IMR-90 (cell line): ENCODE results near the gene HNRNPUL1. TPM values are rescaled to one million over a fixed set of nuclear protein-coding genes. Genes with fewer than 3 reads are reported as not detected.
A peak's percentile ranks its signal among the peaks of the same experiment; 100 is the strongest.

Experiments
- ATAC-seq: fragments of 200-7000 bp; cut with Tn5 transposase; 2 replicates; pipeline ENCODE4 v1.9.1; 2020; ENCODE audit warnings: low read depth, mild to moderate bottlenecking, moderate library complexity
- BruUV-seq: library from RNA; stranded (reverse); fragments of 400-500 nt; replicated peaks from 2 replicates; lab custom pipeline; 2021; lab: Mats Ljungman, UMichigan
- CTCF ChIA-PET: fragments of 300-600 bp; formaldehyde crosslinking; extraction: SDS; loops from one replicate; lab custom pipeline; 2021; ENCODE audit warnings: antibody characterized with exemption; lab: Yijun Ruan, JAX
- POLR2A ChIA-PET: fragments of 300-600 bp; sonication (Branson Sonifier 250); formaldehyde crosslinking; loops from one replicate; lab custom pipeline; 2022; ENCODE audit warnings: antibody characterized with exemption; ENCODE audit not compliant: unreplicated experiment; lab: Charles Lee
- DNase-seq: peaks from one replicate; pipeline ENCODE4 v3.0.0; 2013
- H2AFZ ChIP-seq: replicated peaks from 2 replicates; pipeline ENCODE3; 2013; ENCODE audit warnings: low read length, mild to moderate bottlenecking; ENCODE audit not compliant: poor library complexity
- H2AK5ac ChIP-seq: 2 replicates; pipeline ENCODE4 v1.6.1; 2013; ENCODE audit warnings: low read depth, low read length, inconsistent platforms
- H2AK9ac ChIP-seq: replicated peaks from 2 replicates; pipeline ENCODE3; 2013; ENCODE audit warnings: mild to moderate bottlenecking, low read depth, low read length, moderate library complexity; ENCODE audit not compliant: poor library complexity
- H2BK120ac ChIP-seq: 2 replicates; pipeline ENCODE4 v1.6.1; 2013; ENCODE audit warnings: low read depth, low read length, inconsistent platforms
- H2BK15ac ChIP-seq: 3 replicates; pipeline ENCODE4 v1.6.1; 2013; ENCODE audit warnings: low read depth, low read length, inconsistent platforms
- H2BK20ac ChIP-seq: 2 replicates; pipeline ENCODE4 v1.6.1; 2013; ENCODE audit warnings: low read depth, mild to moderate bottlenecking, inconsistent platforms, low read length, moderate library complexity
- H2BK5ac ChIP-seq: 2 replicates; pipeline ENCODE4 v1.6.1; 2013; ENCODE audit warnings: mild to moderate bottlenecking, low read depth, low read length, inconsistent platforms; ENCODE audit not compliant: poor library complexity, severe bottlenecking
- H3K14ac ChIP-seq: replicated peaks from 2 replicates; pipeline ENCODE4 v1.6.1; 2013; ENCODE audit warnings: low read depth, low read length, inconsistent platforms
- H3K18ac ChIP-seq: 2 replicates; pipeline ENCODE4 v1.6.1; 2013; ENCODE audit warnings: low read depth, low read length, control low read depth
- H3K23ac ChIP-seq: 2 replicates; pipeline ENCODE4 v1.6.1; 2013; ENCODE audit warnings: low read depth, low read length, inconsistent platforms
- H3K27ac ChIP-seq: 2 replicates; pipeline ENCODE4 v1.5.1; 2013; ENCODE audit warnings: mild to moderate bottlenecking, control low read depth, low read length; ENCODE audit not compliant: insufficient read depth
- H3K27me3 ChIP-seq: 2 replicates; pipeline ENCODE4 v1.6.1; 2013; ENCODE audit warnings: low read length; ENCODE audit not compliant: control insufficient read depth, insufficient read depth
- H3K36me3 ChIP-seq: 2 replicates; pipeline ENCODE4 v1.6.1; 2013; ENCODE audit warnings: low read length, mixed read lengths; ENCODE audit not compliant: control insufficient read depth, insufficient read depth
- H3K4ac ChIP-seq: 2 replicates; pipeline ENCODE4 v1.6.1; 2013; ENCODE audit warnings: low read depth, low read length, inconsistent platforms
- H3K4me1 ChIP-seq: 2 replicates; pipeline ENCODE4 v1.6.1; 2013; ENCODE audit warnings: low read length, mixed read lengths; ENCODE audit not compliant: control insufficient read depth, insufficient read depth
- H3K4me2 ChIP-seq: 2 replicates; pipeline ENCODE4 v1.6.1; 2013; ENCODE audit warnings: low read depth, mild to moderate bottlenecking, control low read depth, low read length, moderate library complexity
- H3K4me3 ChIP-seq: 2 replicates; pipeline ENCODE4 v1.5.1; 2013; ENCODE audit warnings: low read depth, mild to moderate bottlenecking, control low read depth, low read length, moderate library complexity; ENCODE audit not compliant: insufficient read depth
- H3K56ac ChIP-seq: 2 replicates; pipeline ENCODE4 v1.6.1; 2013; ENCODE audit warnings: low read length, inconsistent platforms; ENCODE audit not compliant: insufficient read depth; ENCODE audit errors: extremely low read depth
- H3K79me1 ChIP-seq, 2 experiments: 2 replicates each; pipeline ENCODE4 v1.6.1; 2013; ENCODE audit warnings: low read length in 2 of 2, inconsistent platforms in 1 of 2, low read depth in 1 of 2
- H3K9ac ChIP-seq: 2 replicates; pipeline ENCODE4 v1.6.1; 2013; ENCODE audit warnings: low read depth, low read length, control low read depth
- H3K9me1 ChIP-seq: 2 replicates; pipeline ENCODE4 v1.6.1; 2013; ENCODE audit warnings: low read length, inconsistent platforms; ENCODE audit not compliant: insufficient read depth
- H3K9me3 ChIP-seq: 2 replicates; pipeline ENCODE4 v1.6.1; 2013; ENCODE audit warnings: low read length; ENCODE audit not compliant: control insufficient read depth, insufficient read depth
- H4K20me1 ChIP-seq: 2 replicates; pipeline ENCODE4 v1.6.1; 2013; ENCODE audit warnings: low read length, inconsistent platforms; ENCODE audit not compliant: insufficient read depth
- H4K5ac ChIP-seq: 2 replicates; pipeline ENCODE4 v1.6.1; 2013; ENCODE audit warnings: mild to moderate bottlenecking, low read depth, low read length, control low read depth
- H4K8ac ChIP-seq, 2 experiments: 2 replicates each; pipeline ENCODE4 v1.6.1; 2013; ENCODE audit warnings: low read depth in 2 of 2, low read length in 2 of 2, control low read depth in 1 of 2, inconsistent platforms in 1 of 2
- H4K91ac ChIP-seq: 2 replicates; pipeline ENCODE4 v1.6.1; 2013; ENCODE audit warnings: low read depth, low read length, inconsistent platforms; ENCODE audit not compliant: insufficient read depth
- BHLHE40 ChIP-seq: fragments of 150-350 bp; IDR thresholded peaks from 2 replicates; pipeline ENCODE4 v1.6.1; 2016; ENCODE audit warnings: mild to moderate bottlenecking, low read depth, low read length
- FOS ChIP-seq: fragments of 150-350 bp; IDR thresholded peaks from 2 replicates; pipeline ENCODE4 v1.6.1; 2016; ENCODE audit warnings: low read depth, low read length
- MAZ ChIP-seq: IDR thresholded peaks from 2 replicates; pipeline ENCODE4 v1.6.1; 2012; ENCODE audit warnings: low read depth, mild to moderate bottlenecking, low read length, improper control_type of control experiment, moderate library complexity, borderline replicate concordance
- NFE2L2 ChIP-seq: fragments of 150-350 bp; IDR thresholded peaks from 2 replicates; pipeline ENCODE4 v1.6.1; 2016; ENCODE audit warnings: low read depth, mild to moderate bottlenecking, low read length
- RCOR1 ChIP-seq: IDR thresholded peaks from 2 replicates; pipeline ENCODE4 v1.6.1; 2012; ENCODE audit warnings: mild to moderate bottlenecking, low read length, improper control_type of control experiment; ENCODE audit not compliant: insufficient replicate concordance
- RFX5 ChIP-seq: IDR thresholded peaks from 2 replicates; pipeline ENCODE4 v1.8.0; 2012; ENCODE audit warnings: low read depth, mild to moderate bottlenecking, low read length, moderate library complexity
- SMC3 ChIP-seq: fragments of 150-350 bp; IDR thresholded peaks from 2 replicates; pipeline ENCODE4 v1.6.1; 2016; ENCODE audit warnings: low read depth, mild to moderate bottlenecking, antibody characterized with exemption, low read length, moderate library complexity
- WGBS, 2 experiments: methylation state at CpG; one replicate each; pipeline versions ENCODE4 v1.1.5 to v1.1.7; 2013; ENCODE audit warnings: missing lambda C conversion rate in 2 of 2; ENCODE audit not compliant: insufficient read length in 1 of 2; ENCODE audit errors: extremely low coverage in 2 of 2; 5-methylcytosine and 5-hydroxymethylcytosine counted together
- dilution Hi-C: fragments of 300-500 bp; cut with HindIII; formaldehyde crosslinking; loops from one replicate; pipeline ENCODE4 v1.14.3; 2018; ENCODE audit warnings: low sequenced_read_pairs; ENCODE audit not compliant: unreplicated experiment
- in situ Hi-C: fragments of 300-500 bp; cut with MboI; formaldehyde crosslinking; loops from 3 replicates; pipeline ENCODE4 v1.14.3; 2019; ENCODE audit warnings: low sequenced_read_pairs, inconsistent platforms, mixed read lengths
- intact Hi-C: fragments of 100-400 bp; cut with micrococcal nuclease; formaldehyde crosslinking; loops from 2 replicates; pipeline ENCODE4 v1.10.0; 2022
- polyA plus RNA-seq, 3 experiments: library from polyadenylated mRNA; depleted of rRNA; stranded (reverse); fragments of >200 nt; gene quantifications; 2 replicates each; pipeline ENCODE4 v1.2.3, GENCODE V29; 2012; ENCODE audit warnings: low replicate concordance in 1 of 3
- total RNA-seq: library from RNA; depleted of rRNA; stranded (reverse); fragments of >200 nt; gene quantifications from 2 replicates; pipeline ENCODE4 v1.2.3, GENCODE V29; 2012

The HNRNPUL1 gene
- total and polyA plus RNA-seq, 2 of the 4 experiments (the other 2 are of a cell fraction) = 50.7 to 67.3 TPM

GRCh38 chr19:41322451-41322850 lies 58.3 kb downstream of the HNRNPUL1 start (continued):
- TF ChIP-seq NFE2L2 (no peak), SMC3 (no peak)

DNA sequence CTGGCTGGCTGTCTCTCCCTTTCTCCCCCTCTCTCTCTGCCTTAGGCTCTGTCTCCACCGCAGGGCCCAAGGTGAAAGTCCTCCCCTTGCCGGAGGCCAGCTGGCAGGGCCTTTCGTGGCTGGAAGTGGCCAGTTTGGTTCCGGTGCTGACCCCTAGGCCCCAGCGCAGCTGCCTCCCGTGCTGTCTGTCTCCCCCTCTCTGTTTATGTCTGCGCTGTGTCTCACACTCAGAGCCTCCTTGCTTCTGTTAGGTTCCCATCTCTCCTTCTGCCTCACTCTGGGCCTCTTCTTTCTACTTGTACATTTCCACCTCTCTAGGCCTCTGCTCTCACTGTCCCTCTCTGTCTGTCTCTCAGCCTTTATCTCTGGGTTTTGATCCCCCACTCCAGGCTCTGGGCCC lies 58.9 kb downstream of the HNRNPUL1 start:
- no TSS peak for BruUV-seq
- peak overlapping the region; percentile 70 to 72 for H4K8ac ChIP-seq
- peak overlapping the region; percentile 43 for H3K23ac ChIP-seq
- H3K27ac ChIP-seq = peak overlapping the region; percentile 93
- intact Hi-C loops (loop anchor here (1.0 kb wide), 2 partner anchors 24 to 29 kb away; no protein-coding TSS in a partner anchor), dilution Hi-C loops (no loop called here), in situ Hi-C loops (no loop called here)
- peak overlapping the region; percentile 66 for H2BK20ac ChIP-seq
- peak overlapping the region; percentile 89 for H3K4ac ChIP-seq
- peak overlapping the region; percentile 89; the same call in 2 of the 3 replicates for H2BK15ac ChIP-seq
- H3K4me3 ChIP-seq = no peak overlapping the region
- peak overlapping the region; percentile 92 for H2AK9ac ChIP-seq
- H2BK5ac ChIP-seq = peak overlapping the region; percentile 88
- TF ChIP-seq BHLHE40 = peak; percentile 95
- TF ChIP-seq MAZ = peak; percentile 53
- no peak for TF ChIP-seq RCOR1
- no peak for TF ChIP-seq RFX5
- TF ChIP-seq NFE2L2 = peak; percentile 31; the same call in 1 of the 2 replicates
- TF ChIP-seq FOS = peak; percentile 60; the same call in 1 of the 2 replicates
- peak overlapping the region; percentile 74 for H3K18ac ChIP-seq
- H3K14ac ChIP-seq = peak overlapping the region; percentile 62
- H3K4me2 ChIP-seq = peak overlapping the region; percentile 36
- peak overlapping the region; percentile 25 for H2AFZ ChIP-seq
- H3K9me1 ChIP-seq = peaks cover 35% of the 10 kb centered on the region
- H3K9me3 ChIP-seq = no peaks in the 10 kb centered on the region
- peaks cover 17 to 77% of the 10 kb centered on the region in 2 experiments for H3K79me1 ChIP-seq
- WGBS, 2 experiments = 0% methylated on average over 7 of the region's 7 CpGs; no CpG with 5 or more reads in 1 of the 2 experiments
- peak; percentile 45 for ATAC-seq
- H3K56ac ChIP-seq = peak overlapping the region; percentile 90
- peaks cover 66% of the 10 kb centered on the region for H4K20me1 ChIP-seq
- H3K9ac ChIP-seq = peak overlapping the region; percentile 51
- peaks cover 39% of the 10 kb centered on the region for H3K36me3 ChIP-seq
- peak overlapping the region; percentile 88 for H2BK120ac ChIP-seq
- H2AK5ac ChIP-seq = peak overlapping the region; percentile 98
- H3K4me1 ChIP-seq = peaks cover 54% of the 10 kb centered on the region
- ChIA-PET CTCF (interaction anchor here (1.0 kb wide), 1 partner anchor 109 kb away, joined by 3 read pairs; no protein-coding TSS in a partner anchor), POLR2A (interaction anchor here (0.9 kb wide), 1 partner anchor 29 kb away, joined by 3 read pairs; no protein-coding TSS in a partner anchor)
- H4K91ac ChIP-seq = peak overlapping the region; percentile 78
- H4K5ac ChIP-seq = peak overlapping the region; percentile 46
- peak; percentile 92 for DNase-seq
- H3K27me3 ChIP-seq = no peaks in the 10 kb centered on the region
